HepG2 (cell line): ENCODE measurements around the gene FOXS1. TPM values are rescaled to one million over a fixed set of nuclear protein-coding genes. Genes with fewer than 3 reads are reported as not detected.

Experiments used
- FLYWCH1 ChIP-seq: sonication (generic); formaldehyde crosslinking; IDR thresholded peaks from 2 replicates; pipeline ENCODE4 v1.8.1; 2023; ENCODE audit warnings: mild to moderate bottlenecking, missing genetic modification reagents
- HIVEP1 ChIP-seq: sonication (generic); formaldehyde crosslinking; IDR thresholded peaks from 2 replicates; pipeline ENCODE4 v1.4.0; 2020; ENCODE audit warnings: mild to moderate bottlenecking, missing genetic modification reagents
- MIXL1 ChIP-seq: IDR thresholded peaks from 2 replicates; pipeline ENCODE4 v1.6.1; 2016
- MLLT10 ChIP-seq: sonication (generic); formaldehyde crosslinking; IDR thresholded peaks from 2 replicates; pipeline ENCODE4 v1.4.0; 2020; ENCODE audit warnings: missing genetic modification reagents
- MLXIP ChIP-seq: sonication (generic); formaldehyde crosslinking; IDR thresholded peaks from 2 replicates; pipeline ENCODE4 v1.9.0; 2021; ENCODE audit warnings: missing genetic modification reagents, borderline replicate concordance
- NRL ChIP-seq: sonication (generic); formaldehyde crosslinking; IDR thresholded peaks from 2 replicates; pipeline ENCODE4 v1.5.0; 2020; ENCODE audit warnings: missing genetic modification reagents, mild to moderate bottlenecking, moderate library complexity, borderline replicate concordance
- PHF8 ChIP-seq: sonication (generic); formaldehyde crosslinking; IDR thresholded peaks from 2 replicates; pipeline ENCODE4 v1.5.0; 2020; ENCODE audit warnings: missing genetic modification reagents
- RNF219 ChIP-seq: sonication (generic); formaldehyde crosslinking; IDR thresholded peaks from 2 replicates; pipeline ENCODE4 v1.5.0; 2020; ENCODE audit warnings: mild to moderate bottlenecking, missing genetic modification reagents
- RORA ChIP-seq: sonication (generic); formaldehyde crosslinking; IDR thresholded peaks from 2 replicates; pipeline ENCODE4 v1.5.0; 2020; ENCODE audit warnings: mild to moderate bottlenecking, missing genetic modification reagents, moderate library complexity
- RXRB ChIP-seq: IDR thresholded peaks from 2 replicates; pipeline ENCODE4 v1.6.1; 2016; ENCODE audit warnings: borderline replicate concordance, missing genetic modification reagents, missing compliant biosample characterization
- TCF12 ChIP-seq, 2 experiments: fragments of 450-650 bp in 1 of 2; sonication (generic) in 1 of 2; formaldehyde crosslinking in 1 of 2; IDR thresholded peaks; 2 replicates each; pipeline versions ENCODE4 v1.6.1 to v1.8.0; 2017 to 2022; ENCODE audit warnings: antibody characterized with exemption in 1 of 2, mild to moderate bottlenecking in 1 of 2, missing genetic modification reagents in 1 of 2, moderate library complexity in 1 of 2
- ZBTB33 ChIP-seq: sonication (generic); formaldehyde crosslinking; IDR thresholded peaks from 2 replicates; pipeline ENCODE4 v1.4.0; 2020; ENCODE audit warnings: missing genetic modification reagents
- ZBTB42 ChIP-seq: sonication (generic); formaldehyde crosslinking; IDR thresholded peaks from 2 replicates; pipeline ENCODE4 v1.5.0; 2020; ENCODE audit warnings: mild to moderate bottlenecking, missing genetic modification reagents
- ZFP36L2 ChIP-seq: sonication (generic); formaldehyde crosslinking; IDR thresholded peaks from 2 replicates; pipeline ENCODE4 v1.4.0; 2020; ENCODE audit warnings: missing genetic modification reagents
- ZNF274 ChIP-seq: sonication (generic); formaldehyde crosslinking; IDR thresholded peaks from 2 replicates; pipeline ENCODE4 v1.5.1; 2020; ENCODE audit warnings: mild to moderate bottlenecking, missing genetic modification reagents
- ZNF33B ChIP-seq: sonication (generic); formaldehyde crosslinking; IDR thresholded peaks from 2 replicates; pipeline ENCODE4 v1.5.1; 2020; ENCODE audit warnings: mild to moderate bottlenecking, missing genetic modification reagents
- ZNF513 ChIP-seq: sonication (generic); formaldehyde crosslinking; conservative IDR thresholded peaks from 2 replicates; pipeline ENCODE4 v1.5.0; 2020; ENCODE audit warnings: missing genetic modification reagents
- ZNF670 ChIP-seq: sonication (generic); formaldehyde crosslinking; IDR thresholded peaks from 2 replicates; pipeline ENCODE4 v1.8.0; 2022; ENCODE audit warnings: mild to moderate bottlenecking, missing genetic modification reagents, borderline replicate concordance
- ZNF678 ChIP-seq: sonication (generic); formaldehyde crosslinking; IDR thresholded peaks from 2 replicates; pipeline ENCODE4 v1.4.0; 2020; ENCODE audit warnings: mild to moderate bottlenecking, missing genetic modification reagents
- ZNF724P ChIP-seq: sonication (generic); formaldehyde crosslinking; IDR thresholded peaks from 2 replicates; pipeline ENCODE4 v1.8.0; 2022; ENCODE audit warnings: missing genetic modification reagents, borderline replicate concordance
- ZSCAN21 ChIP-seq: sonication (generic); formaldehyde crosslinking; IDR thresholded peaks from 2 replicates; pipeline ENCODE4 v1.8.0; 2022; ENCODE audit warnings: mild to moderate bottlenecking, missing genetic modification reagents, moderate library complexity, borderline replicate concordance
- polyA plus RNA-seq, 8 experiments: library from polyadenylated mRNA; depleted of rRNA in 3 of 8; stranded (reverse) in 7 of 8; unstranded in 1 of 8; fragments of >200 nt; fragmentation: Illumina TruSeq in 4 of 8; extraction: Trizol in 4 of 8; gene quantifications; 2 replicates each; pipeline versions ENCODE4 v1.2.1 to v1.2.3, GENCODE V29; 2011 to 2016; ENCODE audit warnings: low read depth in 4 of 8, missing spikeins in 1 of 8, mixed read lengths in 1 of 8; ENCODE audit not compliant: insufficient read depth in 1 of 8
- total RNA-seq, 5 experiments: library from RNA; depleted of rRNA; stranded (reverse); fragments of >200 nt; fragmentation: Illumina TruSeq; extraction: Trizol; gene quantifications; 2 replicates each; pipeline ENCODE4 v1.2.3, GENCODE V29; 2016; ENCODE audit warnings: low read depth in 1 of 5
- TF ChIP-seq, protein P1 (sequence below): sonication (generic); formaldehyde crosslinking; IDR thresholded peaks from 2 replicates; pipeline ENCODE4 v1.5.0; 2020; ENCODE audit warnings: missing genetic modification reagents

FOXS1 gene
- total and polyA plus RNA-seq, 2 of the 13 experiments (the other 11 are each of a cell fraction or from before 2014, with no cell fraction given), result not detected

DNA sequence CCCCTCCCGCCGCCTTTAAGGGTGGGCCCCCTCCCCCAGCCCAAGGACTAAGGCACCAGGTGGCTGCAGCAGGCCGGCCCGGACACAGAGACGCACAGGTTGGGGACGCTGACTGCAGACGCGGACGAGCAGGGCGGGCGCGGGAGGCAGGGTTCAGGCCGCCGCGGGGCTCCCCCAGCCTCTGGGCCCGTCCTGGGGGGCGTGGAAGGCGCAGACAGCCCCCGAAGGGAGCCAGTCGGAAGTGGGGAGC lies 15.7 kb upstream of the FOXS1 start (continued):
- no peak for TF ChIP-seq HIVEP1 (CRISPR knock-in tag)
- no peak for TF ChIP-seq RNF219 (CRISPR knock-in tag)
- TF ChIP-seq ZFP36L2 (CRISPR knock-in tag), result no peak
- no peak for TF ChIP-seq MLLT10 (CRISPR knock-in tag)
- no peak for TF ChIP-seq TCF12 (IDR thresholded peaks at IDR 0.05)
- no peak for TF ChIP-seq TCF12 (CRISPR knock-in tag; IDR thresholded peaks at IDR 0.05)
- no peak for TF ChIP-seq ZNF513 (CRISPR knock-in tag)
- no peak for TF ChIP-seq ZBTB33
- TF ChIP-seq ZNF678 (CRISPR knock-in tag), result no peak
- TF ChIP-seq ZNF33B (CRISPR knock-in tag), result no peak
- no peak for TF ChIP-seq NRL (CRISPR knock-in tag)
- TF ChIP-seq ZNF724P (CRISPR knock-in tag), result no peak
- TF ChIP-seq PHF8, result no peak
- no peak for TF ChIP-seq ZBTB42 (CRISPR knock-in tag)
- no peak for TF ChIP-seq MLXIP
- no peak for TF ChIP-seq FLYWCH1
- TF ChIP-seq ZSCAN21 (CRISPR knock-in tag), result 0 out of 2 replicates have a peak, but pooled peaks have one; percentile 30
- TF ChIP-seq, protein P1, sequence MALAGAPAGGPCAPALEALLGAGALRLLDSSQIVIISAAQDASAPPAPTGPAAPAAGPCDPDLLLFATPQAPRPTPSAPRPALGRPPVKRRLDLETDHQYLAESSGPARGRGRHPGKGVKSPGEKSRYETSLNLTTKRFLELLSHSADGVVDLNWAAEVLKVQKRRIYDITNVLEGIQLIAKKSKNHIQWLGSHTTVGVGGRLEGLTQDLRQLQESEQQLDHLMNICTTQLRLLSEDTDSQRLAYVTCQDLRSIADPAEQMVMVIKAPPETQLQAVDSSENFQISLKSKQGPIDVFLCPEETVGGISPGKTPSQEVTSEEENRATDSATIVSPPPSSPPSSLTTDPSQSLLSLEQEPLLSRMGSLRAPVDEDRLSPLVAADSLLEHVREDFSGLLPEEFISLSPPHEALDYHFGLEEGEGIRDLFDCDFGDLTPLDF (CRISPR knock-in tag), result no peak
- TF ChIP-seq MIXL1 (CRISPR knock-in tag), result no peak
- 0 out of 2 replicates have a peak, but pooled peaks have one; percentile 22 for TF ChIP-seq ZNF670
- no peak for TF ChIP-seq RXRB (CRISPR knock-in tag)
- TF ChIP-seq RORA (CRISPR knock-in tag), result no peak
- no peak for TF ChIP-seq ZNF274
